IPS DF 6.9 (cell line): ENCODE data around the gene TSC22D1.

Experiments
- DNase-seq: peaks from one replicate; pipeline ENCODE4 v3.0.0-alpha.2; 2013; ENCODE audit warnings: low read depth, low spot score
- H3K27ac ChIP-seq: one replicate; pipeline ENCODE4 v1.5.1; 2013; ENCODE audit warnings: low read length, control low read depth
- H3K27me3 ChIP-seq: 2 replicates; pipeline ENCODE4 v1.6.1; 2013; ENCODE audit warnings: mild to moderate bottlenecking, low read length; ENCODE audit not compliant: control insufficient read depth, insufficient read depth
- H3K36me3 ChIP-seq: 2 replicates; pipeline ENCODE4 v1.6.1; 2013; ENCODE audit warnings: low read length; ENCODE audit not compliant: control insufficient read depth, insufficient read depth
- H3K4me1 ChIP-seq: 2 replicates; pipeline ENCODE4 v1.6.1; 2013; ENCODE audit warnings: low read length; ENCODE audit not compliant: control insufficient read depth, insufficient read depth
- H3K4me3 ChIP-seq: 2 replicates; pipeline ENCODE4 v1.5.1; 2013; ENCODE audit warnings: mild to moderate bottlenecking, low read length
- H3K9me3 ChIP-seq: 2 replicates; pipeline ENCODE4 v1.6.1; 2013; ENCODE audit warnings: low read length, inconsistent platforms; ENCODE audit not compliant: control insufficient read depth, insufficient read depth
- WGBS: extraction: QIAGEN DNeasy Blood & Tissue Kit; methylation state at CpG from one replicate; pipeline ENCODE4 v1.1.7; 2013; ENCODE audit warnings: mixed read lengths, missing lambda C conversion rate; ENCODE audit not compliant: insufficient read length, insufficient coverage; 5-methylcytosine and 5-hydroxymethylcytosine counted together

TSC22D1 gene

GRCh38 chr13:44448373-44448772, 127.8 kb downstream of the TSC22D1 start:
- no peak for DNase-seq
- Histone ChIP-seq H3K27ac (no peak overlapping the region), H3K4me1 (no peaks in the 10 kb centered on the region), H3K36me3 (no peaks in the 10 kb centered on the region), H3K27me3 (no peaks in the 10 kb centered on the region), H3K4me3 (no peak overlapping the region), H3K9me3 (no peaks in the 10 kb centered on the region)
- WGBS = no CpG with 5 or more reads among the region's 2 CpGs

DNA sequence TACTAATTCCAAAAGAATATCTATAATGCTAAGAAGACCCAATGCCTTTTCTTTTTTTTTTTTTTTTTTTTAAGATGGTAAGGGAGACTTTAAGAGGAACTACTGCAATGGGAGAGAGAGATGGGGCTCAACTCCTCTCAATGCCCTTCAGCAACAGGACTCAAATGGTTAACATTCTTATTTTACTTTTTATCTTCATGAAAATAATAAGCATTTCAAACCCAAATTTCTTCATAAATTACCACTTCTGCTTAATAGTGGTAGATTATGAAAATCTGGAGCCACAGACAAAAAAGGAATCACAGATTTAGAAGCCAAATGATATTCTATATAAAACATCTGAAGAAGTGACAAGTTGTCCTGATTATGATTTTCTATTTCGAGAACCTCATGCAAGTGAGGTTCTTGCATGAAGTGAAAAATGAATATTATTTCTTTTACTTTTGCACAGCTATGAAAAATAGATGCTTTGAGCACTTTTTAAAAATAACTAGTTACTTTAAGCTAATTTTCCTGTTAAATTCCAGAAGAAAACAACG, 128.3 kb downstream of the TSC22D1 start:
- no peaks in the 10 kb centered on the region for H3K9me3 ChIP-seq
- no CpG with 5 or more reads among the region's 2 CpGs for WGBS
- no peak overlapping the region for H3K4me3 ChIP-seq
- no peaks in the 10 kb centered on the region for H3K4me1 ChIP-seq
- DNase-seq = no peak
- H3K36me3 ChIP-seq = no peaks in the 10 kb centered on the region
- no peaks in the 10 kb centered on the region for H3K27me3 ChIP-seq
- H3K27ac ChIP-seq = no peak overlapping the region

DNA sequence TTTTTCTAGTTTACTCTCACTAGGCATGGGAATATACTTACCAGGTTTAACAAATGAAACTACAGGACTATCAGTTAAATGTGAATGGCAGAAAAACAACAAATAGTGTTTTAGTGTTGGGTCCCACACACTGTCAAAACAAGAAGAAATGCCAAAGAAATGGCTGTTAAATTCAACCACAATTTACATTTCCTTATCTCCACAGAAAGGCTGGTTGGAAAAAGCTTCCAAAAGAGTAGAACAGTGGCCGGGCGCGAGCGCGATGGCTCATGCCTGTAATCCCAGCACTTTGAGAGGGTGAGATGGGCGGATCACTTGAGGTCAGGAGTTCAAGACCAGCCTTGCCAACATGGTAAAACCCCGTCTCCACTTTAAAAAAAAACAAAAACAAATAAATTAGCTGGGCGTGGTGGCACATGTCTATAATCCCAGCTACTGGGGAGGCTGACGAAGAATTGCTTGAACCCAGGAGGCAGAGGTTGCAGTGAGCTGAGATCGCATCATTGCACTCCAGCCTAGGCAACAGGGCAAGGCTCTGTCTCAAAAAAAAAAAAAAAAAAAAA, 136.0 kb downstream of the TSC22D1 start:
- Histone ChIP-seq H3K36me3 (no peaks in the 10 kb centered on the region), H3K9me3 (no peaks in the 10 kb centered on the region), H3K4me1 (no peaks in the 10 kb centered on the region), H3K4me3 (no peak overlapping the region), H3K27me3 (no peaks in the 10 kb centered on the region), H3K27ac (no peak overlapping the region)
- no CpG with 5 or more reads among the region's 10 CpGs for WGBS
- no peak for DNase-seq

GRCh38 chr13:44439452-44440024, 136.6 kb downstream of the TSC22D1 start:
- no peak for DNase-seq
- Histone ChIP-seq H3K4me3 (no peak overlapping the region), H3K9me3 (no peaks in the 10 kb centered on the region), H3K27me3 (no peaks in the 10 kb centered on the region), H3K36me3 (peaks cover 1% of the 10 kb centered on the region), H3K4me1 (peaks cover under 1% of the 10 kb centered on the region), H3K27ac (no peak overlapping the region)
- no CpG with 5 or more reads among the region's 4 CpGs for WGBS

DNA sequence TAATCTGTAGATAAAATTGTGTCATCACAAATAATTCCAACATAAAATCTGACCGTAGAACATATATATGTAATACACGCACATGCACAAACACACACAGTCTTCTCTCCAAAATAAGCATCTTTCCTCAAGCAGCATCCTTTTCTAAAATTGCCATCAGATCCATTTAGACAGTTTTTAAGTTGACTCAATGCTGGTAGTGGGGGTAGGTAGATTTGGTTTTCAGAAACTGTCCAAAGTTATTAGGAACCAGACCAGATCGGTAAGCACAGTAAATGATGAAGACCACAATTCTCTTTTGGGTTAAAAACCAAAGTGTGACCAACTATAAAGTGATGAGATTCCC, 137.9 kb downstream of the TSC22D1 start:
- Histone ChIP-seq H3K9me3 (no peaks in the 10 kb centered on the region), H3K36me3 (peaks cover 8% of the 10 kb centered on the region), H3K27ac (no peak overlapping the region), H3K27me3 (no peaks in the 10 kb centered on the region), H3K4me3 (no peak overlapping the region), H3K4me1 (peaks cover 2% of the 10 kb centered on the region)
- no peak for DNase-seq
- no CpG with 5 or more reads among the region's 3 CpGs for WGBS

- no peak overlapping the region for H3K27ac ChIP-seq
- H3K4me3 ChIP-seq = no peak overlapping the region; the same call in 1 of the 2 replicates
- WGBS = no CpG with 5 or more reads among the region's 5 CpGs
- H3K27me3 ChIP-seq = no peaks in the 10 kb centered on the region
- peaks cover 8% of the 10 kb centered on the region for H3K36me3 ChIP-seq
- peaks cover 2% of the 10 kb centered on the region for H3K4me1 ChIP-seq
- H3K9me3 ChIP-seq = no peaks in the 10 kb centered on the region
- no peak for DNase-seq
Measured at GRCh38 chr13:44437356-44438233, 138.5 kb downstream of the TSC22D1 start.

GRCh38 chr13:44436589-44437337, 139.4 kb downstream of the TSC22D1 start:
- peak overlapping the region; percentile 77; the same call in 1 of the 2 replicates for H3K4me3 ChIP-seq
- H3K27me3 ChIP-seq = no peaks in the 10 kb centered on the region
- H3K27ac ChIP-seq = no peak overlapping the region

GRCh38 chr13:44435919-44436510, 140.1 kb downstream of the TSC22D1 start:
- Histone ChIP-seq H3K27ac (no peak overlapping the region), H3K36me3 (peaks cover 8% of the 10 kb centered on the region), H3K4me1 (peaks cover 2% of the 10 kb centered on the region), H3K27me3 (no peaks in the 10 kb centered on the region), H3K4me3 (peak overlapping the region; percentile 56; the same call in 1 of the 2 replicates), H3K9me3 (no peaks in the 10 kb centered on the region)
- WGBS = no CpG with 5 or more reads among the region's 9 CpGs
- no peak for DNase-seq

More at GRCh38 chr13:44436589-44437337, 139.4 kb downstream of the TSC22D1 start:
- peaks cover 8% of the 10 kb centered on the region for H3K36me3 ChIP-seq
- H3K9me3 ChIP-seq = no peaks in the 10 kb centered on the region
- no CpG with 5 or more reads among the region's 38 CpGs for WGBS
- H3K4me1 ChIP-seq = peaks cover 2% of the 10 kb centered on the region
- peak; percentile 88 for DNase-seq

DNA sequence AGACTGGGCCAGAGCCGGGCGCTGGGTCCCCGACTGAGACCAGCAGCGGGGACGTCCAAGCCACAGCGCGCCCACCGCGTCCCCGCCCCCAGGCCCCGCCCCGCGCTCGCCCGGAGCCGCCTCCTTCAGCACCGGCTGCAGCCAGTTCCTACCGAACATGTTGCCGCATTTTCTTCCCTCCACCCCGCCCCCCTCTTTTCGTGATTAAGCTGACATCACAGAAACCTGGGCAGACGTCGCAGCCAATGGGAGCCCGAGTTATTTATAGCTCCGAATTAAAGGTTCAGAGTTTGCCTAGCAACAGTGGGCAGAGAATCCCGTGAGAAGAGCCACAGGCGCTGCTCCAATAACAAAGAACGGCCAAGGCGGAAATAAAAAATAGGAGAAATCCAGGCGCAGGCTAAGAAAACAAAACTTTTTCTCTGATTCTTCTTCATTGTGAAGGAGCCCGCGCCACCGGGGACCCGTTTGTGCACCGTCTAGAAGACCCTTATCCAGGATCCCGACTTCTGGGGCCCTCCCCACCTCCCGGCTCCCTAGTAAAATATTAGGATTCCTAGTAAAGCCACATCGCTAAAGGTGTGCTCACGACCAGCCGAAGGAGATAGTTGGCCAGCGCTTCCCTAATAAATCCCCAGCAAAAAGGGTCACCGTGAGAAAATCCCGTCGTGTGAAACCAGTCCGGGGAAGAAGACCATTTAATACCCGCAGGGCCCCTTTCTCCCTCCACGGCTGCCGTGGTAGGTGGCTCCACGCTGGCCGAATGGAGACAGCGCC, 140.8 kb downstream of the TSC22D1 start:
- Histone ChIP-seq H3K9me3 (no peaks in the 10 kb centered on the region), H3K27me3 (no peaks in the 10 kb centered on the region), H3K4me1 (peaks cover 2% of the 10 kb centered on the region), H3K36me3 (peaks cover 8% of the 10 kb centered on the region), H3K27ac (no peak overlapping the region), H3K4me3 (peak overlapping the region; percentile 56; the same call in 1 of the 2 replicates)
- no CpG with 5 or more reads among the region's 51 CpGs for WGBS
- DNase-seq = peak; percentile 94
